Measurements from ENCODE around the gene NOS1AP. TPM values are rescaled to one million over a fixed set of nuclear protein-coding genes. Genes with fewer than 3 reads are reported as not detected.

Gene NOS1AP
- total RNA-seq, 1 donor from 2014 or later, result 4.9 TPM

DNA sequence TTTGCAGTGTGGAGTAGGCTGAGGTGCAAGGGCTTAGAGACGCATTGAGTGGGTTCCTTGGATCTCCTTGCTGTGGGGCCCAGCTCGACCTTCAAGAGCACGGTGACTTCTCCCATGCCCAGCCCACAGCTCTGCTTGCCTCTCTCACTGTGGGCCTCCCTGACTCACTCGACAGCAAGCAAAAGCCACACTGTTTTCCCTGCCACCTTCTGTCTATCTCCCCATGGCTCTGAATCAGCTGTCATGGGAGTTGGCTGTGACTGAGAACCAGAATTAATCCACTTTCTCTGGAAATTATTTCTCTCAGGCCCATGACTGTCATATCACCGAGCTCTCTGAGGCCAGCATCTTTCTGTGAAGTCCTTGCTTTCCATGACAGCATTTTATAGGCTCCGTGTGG lies 140.7 kb downstream of the NOS1AP start:
- ATAC-seq, result no peak
- Histone ChIP-seq H3K27me3 (no peaks in the 10 kb centered on the region), H3K27ac (no peak overlapping the region), H3K36me3 (no peaks in the 10 kb centered on the region), H3K4me3 (no peak overlapping the region), H3K4me1 (peaks cover 18% of the 10 kb centered on the region), H3K9me3 (no peaks in the 10 kb centered on the region)
- DNase-seq, result no peak
- intact Hi-C loops (cut with DNase I), result no loop called here
- TF ChIP-seq, protein P1, sequence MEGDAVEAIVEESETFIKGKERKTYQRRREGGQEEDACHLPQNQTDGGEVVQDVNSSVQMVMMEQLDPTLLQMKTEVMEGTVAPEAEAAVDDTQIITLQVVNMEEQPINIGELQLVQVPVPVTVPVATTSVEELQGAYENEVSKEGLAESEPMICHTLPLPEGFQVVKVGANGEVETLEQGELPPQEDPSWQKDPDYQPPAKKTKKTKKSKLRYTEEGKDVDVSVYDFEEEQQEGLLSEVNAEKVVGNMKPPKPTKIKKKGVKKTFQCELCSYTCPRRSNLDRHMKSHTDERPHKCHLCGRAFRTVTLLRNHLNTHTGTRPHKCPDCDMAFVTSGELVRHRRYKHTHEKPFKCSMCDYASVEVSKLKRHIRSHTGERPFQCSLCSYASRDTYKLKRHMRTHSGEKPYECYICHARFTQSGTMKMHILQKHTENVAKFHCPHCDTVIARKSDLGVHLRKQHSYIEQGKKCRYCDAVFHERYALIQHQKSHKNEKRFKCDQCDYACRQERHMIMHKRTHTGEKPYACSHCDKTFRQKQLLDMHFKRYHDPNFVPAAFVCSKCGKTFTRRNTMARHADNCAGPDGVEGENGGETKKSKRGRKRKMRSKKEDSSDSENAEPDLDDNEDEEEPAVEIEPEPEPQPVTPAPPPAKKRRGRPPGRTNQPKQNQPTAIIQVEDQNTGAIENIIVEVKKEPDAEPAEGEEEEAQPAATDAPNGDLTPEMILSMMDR (IDR thresholded peaks at IDR 0.05), result no peak

DNA sequence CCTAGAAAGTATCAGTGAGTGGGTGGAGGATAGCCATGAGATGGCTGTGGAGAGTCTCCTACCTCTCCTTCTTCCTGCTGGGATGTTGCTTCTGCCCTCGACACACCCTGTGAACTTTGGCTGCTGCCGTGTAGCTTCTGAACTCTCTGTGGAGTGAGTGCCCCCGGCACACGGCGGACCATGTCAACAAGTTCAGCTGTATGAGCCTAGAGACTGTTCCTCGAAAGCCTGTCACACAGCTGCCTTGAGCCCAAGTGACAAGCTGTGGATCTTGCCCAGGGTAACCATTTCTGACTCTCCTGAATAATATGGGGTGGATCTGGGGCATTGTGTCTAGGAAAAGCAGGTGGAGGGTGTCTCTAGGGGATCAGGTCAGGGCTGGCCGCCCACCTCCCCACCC lies 143.2 kb downstream of the NOS1AP start:
- Histone ChIP-seq H3K27ac (no peak overlapping the region), H3K27me3 (no peaks in the 10 kb centered on the region), H3K36me3 (no peaks in the 10 kb centered on the region), H3K9me3 (no peaks in the 10 kb centered on the region), H3K4me1 (peaks cover 12% of the 10 kb centered on the region), H3K4me3 (no peak overlapping the region)
- intact Hi-C loops (cut with DNase I), result no loop called here
- DNase-seq (no peak), ATAC-seq (no peak)
- TF ChIP-seq, protein P1 (IDR thresholded peaks at IDR 0.05), result no peak

DNA sequence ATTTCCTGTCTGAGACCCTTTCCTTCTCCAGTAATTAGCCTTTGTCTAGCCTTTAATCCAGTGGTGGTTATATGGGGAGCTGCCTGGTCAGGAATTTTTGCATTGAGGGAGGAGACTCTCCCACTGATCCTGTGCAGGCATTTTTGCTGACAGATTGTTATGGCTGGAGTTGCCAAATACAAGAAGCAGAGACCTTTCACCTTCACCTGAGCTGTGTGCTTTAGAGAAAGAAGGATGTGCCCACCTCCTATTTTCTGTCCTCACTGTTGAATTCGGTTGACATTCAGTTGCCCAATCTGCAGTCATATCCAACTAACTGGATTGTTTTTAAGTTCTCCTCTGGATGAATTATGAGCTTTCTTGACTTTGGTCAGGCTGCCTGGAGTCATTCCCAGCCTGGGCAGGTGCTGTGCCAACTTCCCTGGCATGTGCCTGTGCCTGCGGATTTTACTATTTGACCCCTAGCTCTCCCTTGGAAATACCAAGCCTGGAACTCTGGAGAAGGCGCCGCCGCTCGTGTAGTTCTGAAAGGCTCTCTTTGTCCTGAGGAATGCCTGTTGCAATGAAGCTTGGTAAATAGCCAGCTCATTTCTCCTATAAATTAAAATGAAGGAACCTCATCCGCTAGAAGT lies 143.9 kb downstream of the NOS1AP start:
- H3K27me3 ChIP-seq, result no peaks in the 10 kb centered on the region
- intact Hi-C loops (cut with DNase I), result no loop called here
- DNase-seq (peak; percentile 73), ATAC-seq (peak; percentile 66)
- no peak overlapping the region for H3K4me3 ChIP-seq
- H3K27ac ChIP-seq, result no peak overlapping the region
- peaks cover 16% of the 10 kb centered on the region for H3K4me1 ChIP-seq
- TF ChIP-seq, protein P1 (IDR thresholded peaks at IDR 0.05), result no peak
- no peaks in the 10 kb centered on the region for H3K36me3 ChIP-seq
- no peaks in the 10 kb centered on the region for H3K9me3 ChIP-seq

DNA sequence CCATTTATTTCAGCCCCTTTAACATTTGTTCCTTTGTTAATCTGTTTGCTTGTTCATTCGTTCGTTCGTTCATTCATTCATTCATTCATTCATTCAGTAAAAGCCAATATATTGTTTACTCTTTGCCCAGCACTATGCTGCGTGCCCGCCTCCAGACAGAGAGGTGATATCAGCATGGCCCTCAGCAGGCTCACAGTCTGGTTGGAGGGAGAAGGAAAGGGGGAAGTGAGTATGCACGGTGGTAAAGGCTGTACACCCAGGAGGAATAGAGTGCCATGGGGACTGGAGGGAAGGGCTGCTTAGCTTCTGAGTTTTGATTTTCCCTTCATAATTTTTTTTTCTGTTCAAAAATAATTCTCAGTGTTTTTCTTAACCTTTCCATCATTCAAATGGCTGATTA lies 144.7 kb downstream of the NOS1AP start:
- H3K27ac ChIP-seq, result no peak overlapping the region
- no peaks in the 10 kb centered on the region for H3K36me3 ChIP-seq
- no peak for ATAC-seq
- intact Hi-C loops (cut with DNase I), result no loop called here
- peaks cover 16% of the 10 kb centered on the region for H3K4me1 ChIP-seq
- no peak overlapping the region for H3K4me3 ChIP-seq
- TF ChIP-seq, protein P1 (IDR thresholded peaks at IDR 0.05), result no peak
- H3K9me3 ChIP-seq, result no peaks in the 10 kb centered on the region
- DNase-seq, result no peak
- no peaks in the 10 kb centered on the region for H3K27me3 ChIP-seq

DNA sequence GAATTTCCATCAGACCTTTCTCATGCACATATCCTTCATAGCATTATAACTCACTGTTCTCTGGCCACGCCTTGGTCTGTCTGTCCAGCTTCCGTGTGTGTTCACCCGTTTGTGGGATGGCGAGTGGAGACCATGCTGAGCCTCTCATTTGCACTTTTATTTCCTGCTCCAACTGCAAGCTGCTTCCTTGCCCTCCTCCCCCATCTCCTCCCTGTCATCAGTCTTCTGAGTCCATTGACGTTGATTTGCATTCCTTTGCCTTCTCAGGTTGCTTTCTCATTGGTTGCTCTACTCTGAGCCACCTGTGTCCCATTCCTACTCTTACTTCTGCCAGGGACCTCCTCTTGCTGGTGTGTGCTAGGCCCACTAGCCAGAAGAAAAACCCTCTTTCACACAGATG lies 146.4 kb downstream of the NOS1AP start:
- DNase-seq (no peak), ATAC-seq (no peak)
- no peaks in the 10 kb centered on the region for H3K27me3 ChIP-seq
- peaks cover 21% of the 10 kb centered on the region for H3K4me1 ChIP-seq
- no peaks in the 10 kb centered on the region for H3K36me3 ChIP-seq
- no peak overlapping the region for H3K4me3 ChIP-seq
- H3K9me3 ChIP-seq, result no peaks in the 10 kb centered on the region
- intact Hi-C loops (cut with DNase I), result no loop called here
- no peak overlapping the region for H3K27ac ChIP-seq
- TF ChIP-seq, protein P1 (IDR thresholded peaks at IDR 0.05), result no peak

DNA sequence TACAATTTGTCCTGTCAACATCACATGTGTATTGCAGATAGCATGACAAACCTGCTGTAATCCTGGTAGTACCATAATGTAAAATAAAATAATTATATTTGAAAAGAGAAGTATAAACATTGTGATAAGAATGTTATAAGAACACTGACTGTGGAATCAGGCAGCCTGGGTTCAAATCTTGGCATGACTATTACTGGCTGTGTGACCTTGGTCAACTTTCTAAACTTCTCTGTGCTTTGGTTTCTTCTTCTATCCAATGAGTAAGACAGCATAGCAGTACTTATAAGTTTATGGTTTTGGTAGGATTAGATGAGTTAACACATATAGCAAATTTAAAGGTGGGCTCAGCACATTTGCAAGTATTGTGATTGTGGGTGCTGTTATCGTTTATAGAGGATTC lies 147.1 kb downstream of the NOS1AP start:
- H3K36me3 ChIP-seq, result no peaks in the 10 kb centered on the region
- ATAC-seq (no peak), DNase-seq (no peak)
- TF ChIP-seq, protein P1 (IDR thresholded peaks at IDR 0.05), result no peak
- H3K27ac ChIP-seq, result no peak overlapping the region
- no peaks in the 10 kb centered on the region for H3K9me3 ChIP-seq
- H3K4me3 ChIP-seq, result no peak overlapping the region
- no peaks in the 10 kb centered on the region for H3K27me3 ChIP-seq
- H3K4me1 ChIP-seq, result peaks cover 21% of the 10 kb centered on the region
- intact Hi-C loops (cut with DNase I), result no loop called here

Measured in upper lobe of right lung (tissue), 1 donor.